ENCODE results near the gene CCDC69. TPM values are rescaled to one million over a fixed set of nuclear protein-coding genes. Genes with fewer than 3 reads are reported as not detected.

Gene CCDC69
- total RNA-seq, 1 experiment from 2014 or later, result 0.08 TPM

GRCh38 chr5:151221574-151221973 lies 2.3 kb downstream of the CCDC69 start:
- H3K4me1 ChIP-seq, result no peaks in the 10 kb centered on the region
- no peak for DNase-seq

GRCh38 chr5:151219789-151220188 lies 4.1 kb downstream of the CCDC69 start:
- no peaks in the 10 kb centered on the region for H3K36me3 ChIP-seq
- H3K27ac ChIP-seq, result no peak overlapping the region
- DNase-seq, result no peak
- H3K4me3 ChIP-seq, result no peak overlapping the region
- no peaks in the 10 kb centered on the region for H3K9me3 ChIP-seq (replicated peaks)
- no peaks in the 10 kb centered on the region for H3K4me1 ChIP-seq
- peaks cover 5% of the 10 kb centered on the region for H3K27me3 ChIP-seq

More at GRCh38 chr5:151221574-151221973, 2.3 kb downstream of the CCDC69 start:
- no peaks in the 10 kb centered on the region for H3K9me3 ChIP-seq (replicated peaks)
- no peak overlapping the region for H3K4me3 ChIP-seq
- peaks cover 5% of the 10 kb centered on the region for H3K27me3 ChIP-seq
- H3K27ac ChIP-seq, result no peak overlapping the region
- H3K36me3 ChIP-seq, result no peaks in the 10 kb centered on the region

GRCh38 chr5:151219138-151219537 lies 4.8 kb downstream of the CCDC69 start:
- no peaks in the 10 kb centered on the region for H3K36me3 ChIP-seq
- H3K27me3 ChIP-seq, result peaks cover 5% of the 10 kb centered on the region
- DNase-seq, result no peak
- no peak overlapping the region for H3K4me3 ChIP-seq
- H3K9me3 ChIP-seq (replicated peaks), result no peaks in the 10 kb centered on the region
- no peaks in the 10 kb centered on the region for H3K4me1 ChIP-seq
- H3K27ac ChIP-seq, result no peak overlapping the region

- Histone ChIP-seq H3K27me3 (peaks cover 5% of the 10 kb centered on the region), H3K9me3 (replicated peaks) (no peaks in the 10 kb centered on the region), H3K4me1 (no peaks in the 10 kb centered on the region), H3K27ac (no peak overlapping the region), H3K36me3 (no peaks in the 10 kb centered on the region), H3K4me3 (no peak overlapping the region)
- DNase-seq, result no peak
Observed at GRCh38 chr5:151218177-151218576, 5.7 kb downstream of the CCDC69 start.

- Histone ChIP-seq H3K4me3 (no peak overlapping the region), H3K4me1 (no peaks in the 10 kb centered on the region), H3K36me3 (no peaks in the 10 kb centered on the region), H3K27me3 (peaks cover 5% of the 10 kb centered on the region), H3K27ac (no peak overlapping the region), H3K9me3 (replicated peaks) (no peaks in the 10 kb centered on the region)
- no peak for DNase-seq
Observed at GRCh38 chr5:151216781-151217180, 7.1 kb downstream of the CCDC69 start.

GRCh38 chr5:151215546-151215880 lies 8.4 kb downstream of the CCDC69 start:
- Histone ChIP-seq H3K4me3 (no peak overlapping the region), H3K9me3 (replicated peaks) (no peaks in the 10 kb centered on the region), H3K27me3 (peaks cover 5% of the 10 kb centered on the region; the same call in 1 of the 2 replicates), H3K36me3 (no peaks in the 10 kb centered on the region), H3K4me1 (no peaks in the 10 kb centered on the region), H3K27ac (no peak overlapping the region)
- no peak for DNase-seq

GRCh38 chr5:151214614-151215545 lies 9.0 kb downstream of the CCDC69 start:
- DNase-seq, result no peak
- peaks cover 2% of the 10 kb centered on the region; the same call in 1 of the 2 replicates for H3K27me3 ChIP-seq

GRCh38 chr5:151213803-151214613 lies 9.9 kb downstream of the CCDC69 start:
- no peaks in the 10 kb centered on the region for H3K9me3 ChIP-seq (replicated peaks)
- no peak overlapping the region for H3K27ac ChIP-seq
- DNase-seq, result peak; percentile 32 to 54

More at GRCh38 chr5:151214614-151215545, 9.0 kb downstream of the CCDC69 start:
- Histone ChIP-seq H3K9me3 (replicated peaks) (no peaks in the 10 kb centered on the region), H3K27ac (no peak overlapping the region), H3K4me3 (no peak overlapping the region), H3K36me3 (no peaks in the 10 kb centered on the region), H3K4me1 (no peaks in the 10 kb centered on the region)

GRCh38 chr5:151212406-151212798 lies 11.5 kb downstream of the CCDC69 start:
- no peak for DNase-seq
- H3K27me3 ChIP-seq, result no peaks in the 10 kb centered on the region
- no peaks in the 10 kb centered on the region for H3K4me1 ChIP-seq
- no peaks in the 10 kb centered on the region for H3K9me3 ChIP-seq (replicated peaks)
- H3K36me3 ChIP-seq, result no peaks in the 10 kb centered on the region
- no peak overlapping the region for H3K27ac ChIP-seq
- H3K4me3 ChIP-seq, result no peak overlapping the region

More at GRCh38 chr5:151213803-151214613, 9.9 kb downstream of the CCDC69 start:
- no peaks in the 10 kb centered on the region for H3K4me1 ChIP-seq
- no peak overlapping the region for H3K4me3 ChIP-seq
- H3K27me3 ChIP-seq, result peaks cover 2% of the 10 kb centered on the region; the same call in 1 of the 2 replicates
- H3K36me3 ChIP-seq, result no peaks in the 10 kb centered on the region

GRCh38 chr5:151208481-151208914 lies 15.4 kb downstream of the CCDC69 start:
- Histone ChIP-seq H3K27ac (no peak overlapping the region), H3K27me3 (no peaks in the 10 kb centered on the region), H3K4me3 (no peak overlapping the region), H3K36me3 (no peaks in the 10 kb centered on the region), H3K4me1 (no peaks in the 10 kb centered on the region), H3K9me3 (replicated peaks) (no peaks in the 10 kb centered on the region)
- no peak for DNase-seq

GRCh38 chr5:151205411-151205810 lies 18.5 kb downstream of the CCDC69 start:
- Histone ChIP-seq H3K27ac (no peak overlapping the region), H3K4me1 (no peaks in the 10 kb centered on the region), H3K36me3 (no peaks in the 10 kb centered on the region), H3K9me3 (replicated peaks) (no peaks in the 10 kb centered on the region), H3K27me3 (no peaks in the 10 kb centered on the region), H3K4me3 (no peak overlapping the region)
- DNase-seq, result no peak

- no peak for DNase-seq
- Histone ChIP-seq H3K36me3 (no peaks in the 10 kb centered on the region), H3K27ac (no peak overlapping the region), H3K9me3 (replicated peaks) (no peaks in the 10 kb centered on the region), H3K27me3 (no peaks in the 10 kb centered on the region), H3K4me1 (no peaks in the 10 kb centered on the region), H3K4me3 (no peak overlapping the region)
Observed at GRCh38 chr5:151204051-151204450, 19.8 kb downstream of the CCDC69 start.

- Histone ChIP-seq H3K36me3 (no peaks in the 10 kb centered on the region), H3K9me3 (replicated peaks) (no peaks in the 10 kb centered on the region), H3K4me3 (no peak overlapping the region), H3K27ac (no peak overlapping the region), H3K27me3 (no peaks in the 10 kb centered on the region), H3K4me1 (no peaks in the 10 kb centered on the region)
- DNase-seq, result no peak
Observed at GRCh38 chr5:151202381-151203139, 21.3 kb downstream of the CCDC69 start.

GRCh38 chr5:151200913-151201595 lies 22.8 kb downstream of the CCDC69 start:
- H3K36me3 ChIP-seq, result no peaks in the 10 kb centered on the region
- H3K4me3 ChIP-seq, result no peak overlapping the region
- no peaks in the 10 kb centered on the region for H3K27me3 ChIP-seq
- H3K9me3 ChIP-seq (replicated peaks), result no peaks in the 10 kb centered on the region
- H3K4me1 ChIP-seq, result no peaks in the 10 kb centered on the region
- no peak overlapping the region for H3K27ac ChIP-seq
- no peak for DNase-seq
